ENCODE results near the gene MS4A4A. TPM values are rescaled to one million over a fixed set of nuclear protein-coding genes. Genes with fewer than 3 reads are reported as not detected.
A peak's percentile ranks its signal among the peaks of the same experiment; 100 is the strongest.

The MS4A4A gene
- total and polyA plus RNA-seq, 10 of the 15 experiments (the other 5 are each of a cell fraction or from before 2014, with no cell fraction given) = 0.10 to 2.4 (median 0.68) TPM

- H3K9ac ChIP-seq (ENCODE audit: control insufficient read depth, insufficient read depth, low read length) = no peak overlapping the region
- FAIRE-seq (no peak), ATAC-seq (no peak), DNase-seq (ENCODE audit: low read depth, low spot score) (no peak)
- no peak overlapping the region for H3K4me2 ChIP-seq (ENCODE audit: control insufficient read depth, insufficient read depth)
- H2AFZ ChIP-seq (ENCODE audit: control insufficient read depth, low read depth, low read length) = no peak overlapping the region
- POLR2A ChIA-PET = no interaction called here
- no peak overlapping the region for H3K4me3 ChIP-seq
- no peaks in the 10 kb centered on the region for H3K4me1 ChIP-seq (ENCODE audit: control insufficient read depth, insufficient read depth, low read length)
- intact Hi-C loops (cut with micrococcal nuclease; ENCODE audit: unreplicated experiment) = no loop called here
- H3K36me3 ChIP-seq (ENCODE audit: control insufficient read depth in 2 of 2, insufficient read depth in 2 of 2, low read length in 1 of 2) = no peaks in the 10 kb centered on the region
- H4K20me1 ChIP-seq (ENCODE audit: control insufficient read depth, insufficient read depth) = no peaks in the 10 kb centered on the region
- no peaks in the 10 kb centered on the region for H3K79me2 ChIP-seq (ENCODE audit: control insufficient read depth, insufficient read depth, low read length)
- in situ Hi-C loops (cut with MboI) = no loop called here
- H3K27ac ChIP-seq (ENCODE audit: control insufficient read depth, insufficient read depth) = no peak overlapping the region
- SMC1A ChIA-PET (ENCODE audit: uncharacterized antibody, unreplicated experiment) = interaction anchor here (1.4 kb wide), 1 partner anchor 11 kb away, joined by 5 read pairs; no protein-coding TSS in a partner anchor
- no peaks in the 10 kb centered on the region for H3K9me3 ChIP-seq (replicated peaks; ENCODE audit: control insufficient read depth, insufficient read depth, low read length)
- H3K27me3 ChIP-seq (replicated peaks in 1 of 2; ENCODE audit: control insufficient read depth in 2 of 2, insufficient read depth in 2 of 2, low read length in 1 of 2) = no peaks in the 10 kb centered on the region
- WGBS (ENCODE audit: insufficient coverage, insufficient replicate concordance, low lambda C conversion rate, missing lambda C conversion rate) = 27% methylated on average over 5 of the region's 5 CpGs
- RAD21 ChIA-PET (ENCODE audit: unreplicated experiment) = no interaction called here
- BruUV-seq (replicated peaks) = no TSS peak
- TF ChIP-seq RUNX3 (IDR thresholded peaks at IDR 0.05; ENCODE audit: low read length) = peak; percentile 61; the same call in 1 of the 2 replicates
- TF ChIP-seq PML (IDR thresholded peaks at IDR 0.05; ENCODE audit: low read length) = no peak
- CTCF ChIA-PET = no interaction called here
Observed at GRCh38 chr11:60240662-60241061, 39.8 kb upstream of the MS4A4A start.

GRCh38 chr11:60241786-60242185, 38.7 kb upstream of the MS4A4A start:
- intact Hi-C loops (cut with micrococcal nuclease; ENCODE audit: unreplicated experiment) = no loop called here
- BruUV-seq (replicated peaks) = no TSS peak
- TF ChIP-seq ATF2 (IDR thresholded peaks at IDR 0.05; ENCODE audit: low read length) = no peak
- TF ChIP-seq MXI1 (IDR thresholded peaks at IDR 0.05; ENCODE audit: low read depth, low read length) = no peak
- no peak for TF ChIP-seq BRCA1 (IDR thresholded peaks at IDR 0.05; ENCODE audit: low read depth, low read length)
- TF ChIP-seq CEBPB (IDR thresholded peaks at IDR 0.05; ENCODE audit: borderline replicate concordance in 1 of 2, low read depth in 2 of 2, low read length in 2 of 2) = no peak
- no peak for TF ChIP-seq CHD4 (IDR thresholded peaks at IDR 0.05)
- no peak for TF ChIP-seq ZBED1 (IDR thresholded peaks at IDR 0.05; ENCODE audit: borderline replicate concordance)
- TF ChIP-seq ZZZ3 (IDR thresholded peaks at IDR 0.05; ENCODE audit: control insufficient read depth, insufficient read length, low read depth) = no peak
- no peak for TF ChIP-seq IRF4 (IDR thresholded peaks at IDR 0.05; ENCODE audit: low read depth, low read length)
- TF ChIP-seq NFYB (IDR thresholded peaks at IDR 0.05; ENCODE audit: insufficient read depth, low read depth, low read length) = no peak
- no peak for TF ChIP-seq FOS (IDR thresholded peaks at IDR 0.05; ENCODE audit: borderline replicate concordance, extremely low read depth, insufficient read length)
- TF ChIP-seq CREB1 (IDR thresholded peaks at IDR 0.05; ENCODE audit: low read depth) = no peak
- TF ChIP-seq SREBF2 (IDR thresholded peaks at IDR 0.05; ENCODE audit: low read length) = no peak
- no peak for TF ChIP-seq BCLAF1 (IDR thresholded peaks at IDR 0.05)
- WGBS (ENCODE audit: insufficient coverage, insufficient replicate concordance, low lambda C conversion rate, missing lambda C conversion rate) = 33% methylated on average over 3 of the region's 3 CpGs
- RAD21 ChIA-PET (ENCODE audit: unreplicated experiment) = no interaction called here
- CTCF ChIA-PET = no interaction called here
- Histone ChIP-seq H3K27me3 (replicated peaks in 1 of 2; ENCODE audit: control insufficient read depth in 2 of 2, insufficient read depth in 2 of 2, low read length in 1 of 2) (no peaks in the 10 kb centered on the region), H3K27ac (ENCODE audit: control insufficient read depth, insufficient read depth) (no peak overlapping the region), H3K4me2 (ENCODE audit: control insufficient read depth, insufficient read depth) (no peak overlapping the region), H4K20me1 (ENCODE audit: control insufficient read depth, insufficient read depth) (no peaks in the 10 kb centered on the region), H3K4me3 (no peak overlapping the region), H3K9ac (ENCODE audit: control insufficient read depth, insufficient read depth, low read length) (no peak overlapping the region), H3K79me2 (ENCODE audit: control insufficient read depth, insufficient read depth, low read length) (no peaks in the 10 kb centered on the region), H3K9me3 (replicated peaks; ENCODE audit: control insufficient read depth, insufficient read depth, low read length) (no peaks in the 10 kb centered on the region), H3K4me1 (ENCODE audit: control insufficient read depth, insufficient read depth, low read length) (no peaks in the 10 kb centered on the region), H3K36me3 (ENCODE audit: control insufficient read depth in 2 of 2, insufficient read depth in 2 of 2, low read length in 1 of 2) (no peaks in the 10 kb centered on the region), H2AFZ (ENCODE audit: control insufficient read depth, low read depth, low read length) (no peak overlapping the region)
- in situ Hi-C loops (cut with MboI) = no loop called here
- no peak for FAIRE-seq
- POLR2A ChIA-PET = no interaction called here
- no peak for DNase-seq (ENCODE audit: low read depth, low spot score)
- ATAC-seq = no peak
- SMC1A ChIA-PET (ENCODE audit: uncharacterized antibody, unreplicated experiment) = interaction anchor here (1.3 to 1.4 kb wide), 2 partner anchors 10 to 31 kb away, joined by 3 to 5 read pairs; no protein-coding TSS in a partner anchor

Data from GM12878 (cell line).